NB4 (cell line): ENCODE results near the gene PIP4K2A.

ENCODE experiments used
- MYC ChIP-seq: IDR thresholded peaks from 2 replicates; pipeline ENCODE4 v1.6.1; 2011; ENCODE audit warnings: low read depth, low read length
- TF ChIP-seq, protein P1 (sequence below): IDR thresholded peaks from one replicate; pipeline ENCODE4 v1.5.1; 2012; ENCODE audit warnings: low read depth, low read length

DNA sequence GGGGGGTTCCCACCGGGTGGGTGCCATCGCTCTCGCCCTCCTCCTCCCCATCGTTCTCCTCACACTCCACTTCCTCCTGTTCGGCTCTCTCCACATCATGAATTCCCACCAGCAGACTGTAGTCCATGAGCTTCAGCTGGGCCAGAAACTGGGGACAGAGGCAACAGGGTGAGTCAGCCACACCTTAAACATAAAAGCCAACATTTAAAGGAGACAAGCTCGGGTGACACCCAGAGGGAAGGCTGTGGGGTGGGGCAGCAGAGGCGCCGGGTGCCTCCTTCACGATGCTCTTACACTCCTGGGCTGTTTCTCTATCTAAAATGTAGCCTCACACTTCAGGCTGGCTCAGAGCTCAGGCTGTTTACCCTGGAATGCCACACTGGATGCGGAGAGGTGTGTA is 172.5 kb downstream of the PIP4K2A start:
- no peak for TF ChIP-seq MYC
- TF ChIP-seq, protein P1, sequence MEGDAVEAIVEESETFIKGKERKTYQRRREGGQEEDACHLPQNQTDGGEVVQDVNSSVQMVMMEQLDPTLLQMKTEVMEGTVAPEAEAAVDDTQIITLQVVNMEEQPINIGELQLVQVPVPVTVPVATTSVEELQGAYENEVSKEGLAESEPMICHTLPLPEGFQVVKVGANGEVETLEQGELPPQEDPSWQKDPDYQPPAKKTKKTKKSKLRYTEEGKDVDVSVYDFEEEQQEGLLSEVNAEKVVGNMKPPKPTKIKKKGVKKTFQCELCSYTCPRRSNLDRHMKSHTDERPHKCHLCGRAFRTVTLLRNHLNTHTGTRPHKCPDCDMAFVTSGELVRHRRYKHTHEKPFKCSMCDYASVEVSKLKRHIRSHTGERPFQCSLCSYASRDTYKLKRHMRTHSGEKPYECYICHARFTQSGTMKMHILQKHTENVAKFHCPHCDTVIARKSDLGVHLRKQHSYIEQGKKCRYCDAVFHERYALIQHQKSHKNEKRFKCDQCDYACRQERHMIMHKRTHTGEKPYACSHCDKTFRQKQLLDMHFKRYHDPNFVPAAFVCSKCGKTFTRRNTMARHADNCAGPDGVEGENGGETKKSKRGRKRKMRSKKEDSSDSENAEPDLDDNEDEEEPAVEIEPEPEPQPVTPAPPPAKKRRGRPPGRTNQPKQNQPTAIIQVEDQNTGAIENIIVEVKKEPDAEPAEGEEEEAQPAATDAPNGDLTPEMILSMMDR = no peak
